T-helper 1 cell treated with Interleukin-12 subunit alpha and Interleukin-12 subunit beta and Interleukin-4 antibody, amounts not matched to agents 30 ng/mL and 1 ng/mL, for 36 hours (primary cell): ENCODE results near the gene NDUFAB1. TPM values are rescaled to one million over a fixed set of nuclear protein-coding genes. Genes with fewer than 3 reads are reported as not detected.
"Not testable (repeated sequence)": the region's sequence is repeated elsewhere in the genome, so short reads cannot be mapped to it uniquely, and the experiment has no call there.

Experiments used
- intact Hi-C: fragments of 100-400 bp; cut with micrococcal nuclease; formaldehyde crosslinking; loops from one replicate; pipeline ENCODE4 v1.15.1; 2024
- total RNA-seq: library from RNA; stranded (reverse); gene quantifications from 2 replicates; pipeline ENCODE4 v1.2.3, GENCODE V29; 2022

Gene NDUFAB1
- total RNA-seq, 1 donor from 2014 or later: 90.3 TPM

- intact Hi-C loops: no loop called here
These were observed 11.7 kb downstream of the NDUFAB1 start for GRCh38 chr16:23584186-23585076.

GRCh38 chr16:23583271-23583670 is 12.8 kb downstream of the NDUFAB1 start:
- intact Hi-C loops: not testable (repeated sequence)

DNA sequence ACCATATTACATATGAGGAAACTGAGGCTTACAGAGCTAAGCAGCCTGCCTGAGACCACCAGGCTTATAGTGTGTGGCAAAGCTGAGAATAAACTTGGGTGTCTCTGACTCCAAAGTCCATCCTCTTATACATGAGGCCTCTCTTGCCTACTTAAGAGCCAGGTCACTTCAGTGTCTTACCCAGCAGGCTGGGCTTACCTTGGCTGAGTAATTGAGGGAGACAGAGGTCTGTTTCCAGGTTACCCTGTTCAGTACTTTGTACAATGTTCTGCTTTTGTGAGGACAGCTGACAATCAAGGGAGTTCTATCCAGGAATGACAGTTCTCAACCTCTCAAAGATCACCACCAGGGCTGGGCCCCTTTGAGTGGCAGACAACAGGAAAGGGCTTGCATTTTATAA is 14.4 kb downstream of the NDUFAB1 start:
- intact Hi-C loops: no loop called here

DNA sequence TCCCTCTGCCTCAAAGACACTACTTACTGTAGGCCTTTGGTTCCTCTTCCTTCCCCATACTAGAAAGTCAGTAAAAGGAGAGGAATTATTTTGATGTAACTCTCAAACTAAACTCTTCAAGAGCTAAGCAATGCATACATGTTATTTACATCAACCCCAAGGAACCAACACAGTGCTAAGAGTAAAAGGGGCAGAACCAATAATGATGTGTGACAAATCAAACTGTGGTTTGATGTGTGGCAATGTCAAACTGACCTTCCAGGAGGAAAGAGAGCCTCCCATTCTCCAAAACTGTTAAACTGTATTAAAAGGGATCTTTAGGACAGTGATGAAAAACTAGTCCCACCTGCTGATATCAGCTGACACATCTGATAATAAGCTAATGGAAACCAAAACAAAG is 15.7 kb downstream of the NDUFAB1 start:
- intact Hi-C loops: no loop called here

GRCh38 chr16:23579371-23579770 is 16.7 kb downstream of the NDUFAB1 start:
- intact Hi-C loops: no loop called here

GRCh38 chr16:23578101-23578830 is 17.9 kb downstream of the NDUFAB1 start:
- intact Hi-C loops: no loop called here

- intact Hi-C loops: no loop called here
These were observed 18.6 kb downstream of the NDUFAB1 start for GRCh38 chr16:23577493-23577892.

DNA sequence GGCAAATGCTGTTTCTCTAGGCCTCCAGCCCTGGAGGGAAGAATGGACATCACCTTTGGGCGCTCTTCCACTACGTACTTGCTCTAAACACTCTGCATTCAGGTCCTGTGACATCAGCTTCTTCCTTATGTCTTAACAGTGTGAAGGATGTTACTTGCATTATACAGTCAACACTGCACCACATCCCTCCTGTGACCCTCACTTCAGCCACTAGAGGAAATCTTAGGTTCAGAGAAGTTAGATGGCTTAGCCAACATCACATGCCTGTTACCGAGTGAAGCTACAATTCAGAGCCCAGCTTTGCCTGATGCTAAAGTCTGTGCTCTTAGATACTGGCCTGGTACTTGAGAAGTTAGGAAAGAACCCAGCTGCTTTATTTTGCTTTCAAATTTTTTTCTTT is 20.3 kb downstream of the NDUFAB1 start:
- intact Hi-C loops: no loop called here

GRCh38 chr16:23573817-23574216 is 22.3 kb downstream of the NDUFAB1 start:
- intact Hi-C loops: no loop called here

- intact Hi-C loops: no loop called here
These were observed 23.7 kb downstream of the NDUFAB1 start for GRCh38 chr16:23572394-23572793.

GRCh38 chr16:23571895-23572294 is 24.2 kb downstream of the NDUFAB1 start:
- intact Hi-C loops: no loop called here

- intact Hi-C loops: no loop called here
These were observed 25.0 kb downstream of the NDUFAB1 start for GRCh38 chr16:23570992-23571632.

GRCh38 chr16:23567602-23568001 is 28.5 kb downstream of the NDUFAB1 start:
- intact Hi-C loops: no loop called here

DNA sequence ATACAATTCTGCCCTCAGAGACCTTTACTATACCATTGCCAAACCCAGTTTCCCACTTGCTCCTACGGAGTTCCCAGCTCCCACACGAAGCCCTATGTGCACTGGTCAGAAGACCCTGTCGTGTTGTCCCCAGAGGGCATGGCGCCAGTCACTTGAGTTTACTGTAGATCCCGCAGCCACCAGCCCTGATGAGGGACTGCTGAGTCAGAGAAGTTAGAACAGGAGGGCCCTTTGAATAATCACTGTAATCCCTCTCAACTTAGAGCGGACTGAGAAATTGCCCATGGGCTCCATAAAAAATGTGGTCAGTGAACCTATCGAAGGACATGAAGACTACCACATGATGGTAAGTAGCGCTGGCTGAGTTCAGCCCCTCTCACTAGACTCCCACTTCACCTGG is 29.4 kb downstream of the NDUFAB1 start:
- intact Hi-C loops: no loop called here

DNA sequence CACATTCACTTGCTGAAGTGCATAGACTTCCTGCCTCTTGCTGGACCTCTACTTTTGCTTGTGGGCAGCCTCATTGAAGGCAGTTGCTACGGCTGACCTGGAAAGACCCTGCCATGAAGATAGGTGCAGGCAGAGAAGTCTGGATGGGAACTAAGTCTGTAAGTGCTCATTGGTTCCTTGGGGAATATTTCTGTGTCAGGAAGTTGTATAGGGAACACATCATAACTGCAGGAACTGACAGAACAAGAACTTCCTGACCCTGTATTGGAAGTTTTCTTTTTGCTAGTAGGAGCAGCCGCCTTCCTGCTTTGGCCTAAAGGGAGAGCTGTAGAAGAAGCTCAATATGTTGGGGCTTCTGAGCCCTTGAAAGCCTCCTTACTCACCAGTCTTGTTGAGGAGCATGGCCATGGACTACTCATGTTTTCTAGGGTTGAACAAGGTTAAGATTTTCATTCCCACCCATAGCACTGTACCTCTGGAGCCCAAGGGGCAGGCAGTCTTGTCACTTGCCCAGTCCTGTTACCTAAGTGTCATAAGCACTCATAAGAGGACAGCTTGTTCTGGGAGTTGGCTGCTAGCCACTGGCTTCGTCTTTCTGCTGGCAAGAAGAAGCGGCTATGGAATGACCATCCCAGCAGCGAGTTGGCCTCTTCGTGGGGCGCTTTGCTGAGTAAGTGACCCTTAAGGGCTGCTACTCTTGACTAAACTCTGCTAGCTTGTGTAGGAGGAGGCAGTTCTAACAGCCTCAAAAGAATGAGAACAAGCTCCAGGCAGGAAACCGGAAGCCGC is 31.3 kb downstream of the NDUFAB1 start:
- intact Hi-C loops: no loop called here

DNA sequence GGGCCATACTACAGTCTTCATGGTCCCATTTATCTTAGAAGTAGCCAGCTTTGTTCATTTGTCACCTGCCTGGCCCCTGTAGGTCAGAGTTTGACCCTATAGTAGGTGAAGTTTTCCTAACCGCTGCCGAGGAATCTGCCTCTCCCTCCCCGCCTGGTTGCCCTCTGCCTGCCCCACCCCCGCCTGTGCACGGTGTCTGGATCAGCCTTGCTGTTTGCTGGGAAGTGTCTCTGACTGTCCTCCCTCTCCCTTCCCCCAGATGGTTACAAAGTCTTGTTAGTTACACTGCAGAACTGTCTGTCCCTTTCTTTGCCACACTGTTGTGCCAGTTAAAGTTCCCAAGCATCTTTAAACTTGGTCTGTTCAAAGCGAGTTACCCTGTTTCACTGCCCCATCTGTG is 32.9 kb downstream of the NDUFAB1 start:
- intact Hi-C loops: no loop called here

- intact Hi-C loops: no loop called here
These were observed 33.6 kb downstream of the NDUFAB1 start for GRCh38 chr16:23562505-23562904.

DNA sequence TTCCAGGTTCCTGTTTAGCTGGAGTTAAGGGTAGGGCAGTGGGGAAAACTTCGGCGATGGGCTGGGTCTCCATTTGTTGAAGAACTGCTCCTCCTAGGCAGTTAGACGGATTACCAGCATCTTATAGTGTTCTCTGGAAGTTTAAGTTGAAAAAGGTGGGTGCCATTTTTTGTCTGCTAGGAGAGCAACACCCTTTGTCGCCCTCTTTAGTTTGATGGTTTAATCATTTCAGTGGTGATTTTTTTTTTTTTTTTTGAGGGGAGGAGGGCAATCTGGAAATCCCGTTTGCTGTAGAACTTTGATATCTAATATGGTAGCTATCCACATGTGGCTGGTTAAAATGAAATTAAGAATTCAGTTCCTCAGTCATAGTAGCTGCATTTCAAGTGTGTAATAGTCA is 34.5 kb downstream of the NDUFAB1 start:
- intact Hi-C loops: no loop called here

- intact Hi-C loops: loop anchor here (1.0 to 2.0 kb wide), 12 partner anchors 38 to 1605 kb away; partner anchors contain the start of genes COG7, DCTN5, GGA2 and NDUFAB1
These were observed 38.1 kb downstream of the NDUFAB1 start for GRCh38 chr16:23557779-23558702.
